B cell (primary cell): ENCODE measurements around the gene CBLN1. TPM values are rescaled to one million over a fixed set of nuclear protein-coding genes. Genes with fewer than 3 reads are reported as not detected.

ENCODE experiments used
- ATAC-seq: fragments of 200-7000 bp; cut with Tn5 transposase; one replicate; pipeline ENCODE4 v1.10.0; 2021; ENCODE audit warnings: low read depth, mild to moderate bottlenecking, moderate number of reproducible peaks, moderate library complexity
- CTCF ChIA-PET: fragments of 350-600 bp; sonication (Branson Sonifier 250); formaldehyde crosslinking; loops from one replicate; lab custom pipeline; 2021; ENCODE audit warnings: antibody characterized with exemption, inconsistent platforms; lab: Charles Lee
- POLR2A ChIA-PET: fragments of 350-600 bp; sonication (Branson Sonifier 250); formaldehyde crosslinking; loops from one replicate; lab custom pipeline; 2021; ENCODE audit warnings: antibody characterized with exemption; lab: Charles Lee
- DNase-seq: peaks from one replicate; pipeline ENCODE4 v3.0.0; 2013
- H2AFZ ChIP-seq: 2 replicates; pipeline ENCODE4 v1.6.1; 2012; ENCODE audit warnings: mild to moderate bottlenecking, low read depth, low read length; ENCODE audit not compliant: insufficient read depth, poor library complexity, severe bottlenecking
- H3K27ac ChIP-seq, 2 donors: 1 replicate in 1 of 2; 2 replicates in 1 of 2; pipeline ENCODE4 v1.5.1; 2012 to 2013; ENCODE audit warnings: low read length in 2 of 2, mild to moderate bottlenecking in 2 of 2, moderate library complexity in 1 of 2
- H3K27me3 ChIP-seq, 4 experiments: fragments of 200-600 bp in 1 of 4; sonication (generic) in 1 of 4; replicated peaks in 1 of 4; 1 replicate in 2 of 4; 2 replicates in 2 of 4; pipeline versions ENCODE4 v1.6.1 to v1.7.0; 2013 to 2016; ENCODE audit warnings: low read length in 3 of 4, mild to moderate bottlenecking in 2 of 4, mixed read lengths in 1 of 4, moderate library complexity in 1 of 4; ENCODE audit not compliant: insufficient read depth in 4 of 4, control insufficient read depth in 3 of 4; ENCODE audit errors: control extremely low read depth in 1 of 4
- H3K36me3 ChIP-seq, 2 experiments: replicated peaks in 1 of 2; 1 replicate in 1 of 2; 2 replicates in 1 of 2; pipeline versions ENCODE4 v1.6.1 to v1.7.1; 2013; ENCODE audit warnings: low read length in 1 of 2; ENCODE audit not compliant: insufficient read depth in 2 of 2, control insufficient read depth in 1 of 2; ENCODE audit errors: control extremely low read depth in 1 of 2, extremely low read depth in 1 of 2
- H3K4me1 ChIP-seq, 2 donors: fragments of 200-600 bp in 1 of 2; sonication (generic) in 1 of 2; 1 replicate in 1 of 2; 2 replicates in 1 of 2; pipeline versions ENCODE4 v1.5.1 to v1.6.1; 2013 to 2017; ENCODE audit warnings: low read length in 2 of 2; ENCODE audit not compliant: control insufficient read depth in 2 of 2, insufficient read depth in 2 of 2
- H3K4me2 ChIP-seq: replicated peaks from 2 replicates; pipeline ENCODE3; 2012; ENCODE audit warnings: mild to moderate bottlenecking, low read depth, low read length; ENCODE audit not compliant: poor library complexity, severe bottlenecking
- H3K4me3 ChIP-seq, 5 experiments: fragments of 200-600 bp in 1 of 5; sonication (generic) in 1 of 5; 1 replicate in 3 of 5; 2 replicates in 2 of 5; pipeline versions ENCODE4 v1.5.1 to v1.7.0; 2011 to 2016; ENCODE audit warnings: low read length in 4 of 5, mild to moderate bottlenecking in 4 of 5, low read depth in 2 of 5, control low read depth in 1 of 5, moderate library complexity in 1 of 5; ENCODE audit not compliant: insufficient read depth in 1 of 5; ENCODE audit errors: control extremely low read depth in 1 of 5, extremely low read depth in 1 of 5
- H3K79me2 ChIP-seq: fragments of 200-600 bp; sonication (generic); one replicate; pipeline ENCODE4 v1.6.0; 2016; ENCODE audit warnings: low read length; ENCODE audit not compliant: control insufficient read depth, insufficient read depth
- H3K9ac ChIP-seq: fragments of 200-600 bp; sonication (generic); 2 replicates; pipeline ENCODE4 v1.6.1; 2017; ENCODE audit warnings: mild to moderate bottlenecking, low read length, moderate library complexity
- H3K9me3 ChIP-seq, 3 donors: one replicate each; pipeline versions ENCODE4 v1.6.1 to v1.7.1; 2013; ENCODE audit warnings: low read length in 2 of 3; ENCODE audit not compliant: control insufficient read depth in 2 of 3, insufficient read depth in 1 of 3; ENCODE audit errors: control extremely low read depth in 1 of 3
- H4K20me1 ChIP-seq: 2 replicates; pipeline ENCODE4 v1.6.0; 2012; ENCODE audit warnings: mild to moderate bottlenecking, low read length; ENCODE audit not compliant: insufficient read depth, control insufficient read depth, poor library complexity, severe bottlenecking
- H3K27ac Mint-ChIP-seq: one replicate; pipeline ENCODE4 v1.8.0; 2021; ENCODE audit warnings: mixed read lengths
- H3K27me3 Mint-ChIP-seq: one replicate; pipeline ENCODE4 v1.8.0; 2021; ENCODE audit warnings: mixed read lengths
- H3K4me1 Mint-ChIP-seq: one replicate; pipeline ENCODE4 v1.8.0; 2021; ENCODE audit warnings: mixed read lengths
- H3K4me3 Mint-ChIP-seq: one replicate; pipeline ENCODE4 v1.8.0; 2021; ENCODE audit warnings: mixed read lengths
- H3K9me3 Mint-ChIP-seq: one replicate; pipeline ENCODE4 v1.8.0; 2022; ENCODE audit warnings: mixed read lengths; ENCODE audit not compliant: insufficient read depth
- EZH2 ChIP-seq: IDR thresholded peaks from 2 replicates; pipeline ENCODE4 v1.6.1; 2012; ENCODE audit warnings: borderline replicate concordance, low read depth, mild to moderate bottlenecking, moderate library complexity, low read length; ENCODE audit not compliant: insufficient read depth, poor library complexity, severe bottlenecking
- WGBS: methylation state at CpG from one replicate; pipeline ENCODE4 v1.1.5; 2013; ENCODE audit warnings: missing lambda C conversion rate; ENCODE audit not compliant: insufficient coverage; 5-methylcytosine and 5-hydroxymethylcytosine counted together
- intact Hi-C: fragments of 100-400 bp; cut with micrococcal nuclease; formaldehyde crosslinking; loops from one replicate; pipeline ENCODE4 v1.10.0; 2022
- polyA plus RNA-seq: library from polyadenylated mRNA; depleted of rRNA; stranded (reverse); fragments of >200 nt; gene quantifications from 2 replicates; pipeline ENCODE4 v1.2.3, GENCODE V29; 2012
- total RNA-seq, 2 donors: library from RNA; stranded (reverse); fragments of 120-200 nt in 1 of 2; gene quantifications; 1 replicate in 1 of 2; 2 replicates in 1 of 2; pipeline versions ENCODE4 v1.2.3 to v1.2.4, GENCODE V29; 2013 to 2022
- TF ChIP-seq, protein P1 (sequence below): fragments of 200-600 bp; IDR thresholded peaks from one replicate; pipeline ENCODE4 v1.8.0; 2022; ENCODE audit warnings: antibody characterized with exemption, mild to moderate bottlenecking

CBLN1 gene
- total and polyA plus RNA-seq, 2 donors (not counting 1 experiment from before 2014, with no cell fraction given) = not detected

DNA sequence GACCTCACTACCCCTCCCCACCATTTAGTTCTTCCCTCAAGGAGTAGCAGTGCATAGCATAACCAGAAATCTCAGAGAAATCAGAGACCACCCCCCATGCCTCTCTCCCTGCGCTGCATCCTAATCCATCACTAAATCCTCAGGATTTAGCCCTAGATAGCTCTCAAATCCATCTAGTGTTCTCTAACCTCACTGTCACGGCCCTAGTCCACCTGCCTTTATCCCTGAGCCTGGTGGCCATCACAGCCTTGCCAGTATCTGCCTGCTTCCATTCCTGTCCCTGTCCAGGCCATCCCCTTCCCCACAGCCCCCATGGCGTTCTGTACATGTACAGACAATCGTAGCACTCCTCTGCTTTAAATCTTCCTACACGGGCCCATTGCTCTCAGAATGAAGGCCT, 19.1 kb downstream of the CBLN1 start:
- no peaks in the 10 kb centered on the region for H3K9me3 Mint-ChIP-seq
- H3K4me2 ChIP-seq = no peak overlapping the region
- ATAC-seq = no peak
- intact Hi-C loops = no loop called here
- H3K27ac ChIP-seq = no peak overlapping the region
- H3K27ac Mint-ChIP-seq = no peak overlapping the region
- H3K79me2 ChIP-seq = no peaks in the 10 kb centered on the region
- no peak overlapping the region for H2AFZ ChIP-seq
- no peaks in the 10 kb centered on the region for H3K36me3 ChIP-seq
- H3K4me3 ChIP-seq = no peak overlapping the region
- no peak overlapping the region for H3K4me3 Mint-ChIP-seq
- 79% methylated on average over 5 of the region's 5 CpGs for WGBS
- no peak for DNase-seq
- CTCF ChIA-PET = no interaction called here
- no peaks in the 10 kb centered on the region for H3K4me1 Mint-ChIP-seq
- H3K9me3 ChIP-seq = peaks cover 0 to 3% (median 0%) of the 10 kb centered on the region in 3 donors
- H3K9ac ChIP-seq = no peak overlapping the region
- peaks cover 9% of the 10 kb centered on the region for H3K27me3 Mint-ChIP-seq
- TF ChIP-seq, protein P1, sequence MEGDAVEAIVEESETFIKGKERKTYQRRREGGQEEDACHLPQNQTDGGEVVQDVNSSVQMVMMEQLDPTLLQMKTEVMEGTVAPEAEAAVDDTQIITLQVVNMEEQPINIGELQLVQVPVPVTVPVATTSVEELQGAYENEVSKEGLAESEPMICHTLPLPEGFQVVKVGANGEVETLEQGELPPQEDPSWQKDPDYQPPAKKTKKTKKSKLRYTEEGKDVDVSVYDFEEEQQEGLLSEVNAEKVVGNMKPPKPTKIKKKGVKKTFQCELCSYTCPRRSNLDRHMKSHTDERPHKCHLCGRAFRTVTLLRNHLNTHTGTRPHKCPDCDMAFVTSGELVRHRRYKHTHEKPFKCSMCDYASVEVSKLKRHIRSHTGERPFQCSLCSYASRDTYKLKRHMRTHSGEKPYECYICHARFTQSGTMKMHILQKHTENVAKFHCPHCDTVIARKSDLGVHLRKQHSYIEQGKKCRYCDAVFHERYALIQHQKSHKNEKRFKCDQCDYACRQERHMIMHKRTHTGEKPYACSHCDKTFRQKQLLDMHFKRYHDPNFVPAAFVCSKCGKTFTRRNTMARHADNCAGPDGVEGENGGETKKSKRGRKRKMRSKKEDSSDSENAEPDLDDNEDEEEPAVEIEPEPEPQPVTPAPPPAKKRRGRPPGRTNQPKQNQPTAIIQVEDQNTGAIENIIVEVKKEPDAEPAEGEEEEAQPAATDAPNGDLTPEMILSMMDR = no peak
- TF ChIP-seq EZH2 = no peak
- H3K27me3 ChIP-seq = no peaks in the 10 kb centered on the region
- H4K20me1 ChIP-seq = no peaks in the 10 kb centered on the region
- H3K4me1 ChIP-seq = no peaks in the 10 kb centered on the region
- POLR2A ChIA-PET = no interaction called here

DNA sequence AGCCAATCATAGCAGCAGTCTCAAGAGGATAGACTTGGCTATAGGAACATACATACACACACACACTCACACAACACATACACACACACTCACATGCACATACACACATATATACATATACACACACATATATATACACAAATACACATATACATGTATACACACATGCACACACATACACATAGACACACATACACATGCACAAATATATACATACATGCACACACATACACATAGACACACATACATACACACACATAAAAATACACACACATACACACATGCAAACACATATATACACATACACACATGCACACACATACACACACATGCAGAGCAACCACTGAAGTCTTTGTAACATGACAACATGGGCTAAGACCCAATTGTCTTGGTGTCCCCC, 19.7 kb downstream of the CBLN1 start:
- Histone ChIP-seq H3K27me3 (no peaks in the 10 kb centered on the region), H2AFZ (no peak overlapping the region), H3K4me2 (no peak overlapping the region), H3K36me3 (no peaks in the 10 kb centered on the region), H3K79me2 (no peaks in the 10 kb centered on the region), H3K4me3 (no peak overlapping the region), H3K9me3 (peaks cover 0 to 3% (median 0%) of the 10 kb centered on the region in 3 donors), H3K9ac (no peak overlapping the region), H4K20me1 (no peaks in the 10 kb centered on the region), H3K27ac (no peak overlapping the region), H3K4me1 (no peaks in the 10 kb centered on the region)
- H3K9me3 Mint-ChIP-seq = no peaks in the 10 kb centered on the region
- H3K27me3 Mint-ChIP-seq = peaks cover 9% of the 10 kb centered on the region
- TF ChIP-seq EZH2 = no peak
- TF ChIP-seq, protein P1 = no peak
- intact Hi-C loops = no loop called here
- ChIA-PET CTCF (no interaction called here), POLR2A (no interaction called here)
- no peaks in the 10 kb centered on the region for H3K4me1 Mint-ChIP-seq
- DNase-seq (no peak), ATAC-seq (no peak)
- H3K4me3 Mint-ChIP-seq = no peak overlapping the region
- H3K27ac Mint-ChIP-seq = no peak overlapping the region
